Kidney capillary endothelial cell (primary cell): ENCODE data around the gene CYB5A.

Experiments
- DNase-seq: peaks from one replicate; pipeline ENCODE4 v3.0.0-alpha.2; 2018; ENCODE audit warnings: low spot score

CYB5A gene

GRCh38 chr18:74213429-74213828 lies 78.3 kb downstream of the CYB5A start:
- DNase-seq, result no peak

GRCh38 chr18:74204526-74205152 lies 87.1 kb downstream of the CYB5A start:
- DNase-seq, result no peak

- no peak for DNase-seq
Observed at GRCh38 chr18:74203811-74204210, 88.0 kb downstream of the CYB5A start.
